HEK293 (cell line): ENCODE measurements around the gene FOXF2.

Experiments used
- CTCF ChIA-PET: fragments of 350-600 bp; formaldehyde crosslinking; extraction: SDS; loops from one replicate; lab custom pipeline; 2021; ENCODE audit warnings: antibody characterized with exemption; lab: Yijun Ruan, JAX
- POLR2A ChIA-PET: fragments of 300-600 bp; formaldehyde crosslinking; extraction: SDS; loops from one replicate; lab custom pipeline; 2020; ENCODE audit warnings: antibody characterized with exemption, inconsistent platforms; lab: Yijun Ruan, JAX
- H3K27ac ChIP-seq: fragments of 200-500 bp; sonication (Bioruptor generic); 2 replicates; pipeline ENCODE4 v1.5.1; 2014; ENCODE audit warnings: low read depth, low read length, control low read depth, inconsistent platforms; ENCODE audit errors: extremely low read depth
- H3K36me3 ChIP-seq, 2 experiments: fragments of 200-500 bp in 1 of 2; sonication (Bioruptor generic) in 1 of 2; 1 replicate in 1 of 2; 2 replicates in 1 of 2; pipeline ENCODE4 v1.5.1; 2014 to 2017; ENCODE audit warnings: inconsistent platforms in 2 of 2, low read length in 2 of 2; ENCODE audit not compliant: control insufficient read depth in 2 of 2, insufficient read depth in 1 of 2
- H3K4me1 ChIP-seq: fragments of 200-500 bp; sonication (Bioruptor generic); 2 replicates; pipeline ENCODE4 v1.5.1; 2014; ENCODE audit warnings: mild to moderate bottlenecking, low read length, inconsistent platforms; ENCODE audit not compliant: control insufficient read depth, insufficient read depth
- H3K4me3 ChIP-seq: 2 replicates; pipeline ENCODE4 v1.5.1; 2011; ENCODE audit warnings: low read depth, mild to moderate bottlenecking, control low read depth, low read length, moderate library complexity
- H3K9me3 ChIP-seq: fragments of 200-500 bp; sonication (Bioruptor generic); 2 replicates; pipeline ENCODE4 v1.5.1; 2014; ENCODE audit warnings: low read depth, low read length, inconsistent platforms; ENCODE audit not compliant: control insufficient read depth, insufficient read depth
- BCL11B ChIP-seq: fragments of 450-650 bp; formaldehyde crosslinking; IDR thresholded peaks from 2 replicates; pipeline ENCODE4 v1.5.1; 2016; ENCODE audit warnings: low read depth, missing biosample characterization, missing genetic modification characterization
- HOXA7 ChIP-seq: sonication (generic); formaldehyde crosslinking; IDR thresholded peaks from 2 replicates; pipeline ENCODE4 v1.8.1; 2022; ENCODE audit warnings: missing genetic modification reagents, borderline replicate concordance
- MZF1 ChIP-seq: fragments of 450-650 bp; formaldehyde crosslinking; IDR thresholded peaks from 2 replicates; pipeline ENCODE4 v1.5.1; 2017; ENCODE audit warnings: missing biosample characterization, missing genetic modification characterization, borderline replicate concordance
- REPIN1 ChIP-seq: fragments of 450-650 bp; formaldehyde crosslinking; IDR thresholded peaks from 2 replicates; pipeline ENCODE4 v1.5.1; 2017; ENCODE audit warnings: missing biosample characterization, missing genetic modification characterization, low read depth
- SCRT1 ChIP-seq: fragments of 450-650 bp; formaldehyde crosslinking; IDR thresholded peaks from 2 replicates; pipeline ENCODE4 v1.5.1; 2016; ENCODE audit warnings: missing biosample characterization, missing genetic modification characterization, borderline replicate concordance
- ZBTB48 ChIP-seq: fragments of 450-650 bp; formaldehyde crosslinking; IDR thresholded peaks from 2 replicates; pipeline ENCODE4 v1.5.1; 2016; ENCODE audit warnings: missing biosample characterization, missing genetic modification characterization
- ZBTB7A ChIP-seq: fragments of 450-650 bp; formaldehyde crosslinking; IDR thresholded peaks from 2 replicates; pipeline ENCODE4 v1.5.1; 2016; ENCODE audit warnings: low read depth, missing biosample characterization, missing genetic modification characterization
- ZFP3 ChIP-seq: fragments of 450-650 bp; formaldehyde crosslinking; IDR thresholded peaks from 2 replicates; pipeline ENCODE4 v1.5.1; 2016; ENCODE audit warnings: low read depth, missing biosample characterization, missing genetic modification characterization
- ZNF274 ChIP-seq, 2 experiments: fragments of 200-500 bp in 1 of 2; fragments of 450-650 bp in 1 of 2; sonication (Bioruptor generic) in 1 of 2; formaldehyde crosslinking in 1 of 2; IDR thresholded peaks; 2 replicates each; pipeline versions ENCODE4 v1.5.1 to v1.6.1; 2014 to 2016; ENCODE audit warnings: borderline replicate concordance in 1 of 2, inconsistent platforms in 1 of 2, low read length in 1 of 2, missing biosample characterization in 1 of 2, missing genetic modification characterization in 1 of 2
- ZNF292 ChIP-seq: fragments of 450-650 bp; formaldehyde crosslinking; IDR thresholded peaks from 2 replicates; pipeline ENCODE4 v1.5.1; 2016; ENCODE audit warnings: low read depth, missing biosample characterization, missing genetic modification characterization, borderline replicate concordance
- ZNF302 ChIP-seq: fragments of 450-650 bp; formaldehyde crosslinking; IDR thresholded peaks from 2 replicates; pipeline ENCODE4 v1.5.1; 2016; ENCODE audit warnings: missing biosample characterization, missing genetic modification characterization, low read depth
- ZNF324 ChIP-seq: fragments of 450-650 bp; formaldehyde crosslinking; IDR thresholded peaks from 2 replicates; pipeline ENCODE4 v1.5.1; 2016; ENCODE audit warnings: missing biosample characterization, missing genetic modification characterization
- ZNF433 ChIP-seq: fragments of 450-650 bp; formaldehyde crosslinking; IDR thresholded peaks from 2 replicates; pipeline ENCODE4 v1.5.1; 2016; ENCODE audit warnings: missing biosample characterization, missing genetic modification characterization, low read depth
- ZNF561 ChIP-seq: fragments of 450-650 bp; IDR thresholded peaks from 2 replicates; pipeline ENCODE4 v1.5.1; 2018; ENCODE audit warnings: missing biosample characterization, missing genetic modification characterization, borderline replicate concordance
- ZNF621 ChIP-seq: fragments of 450-650 bp; formaldehyde crosslinking; IDR thresholded peaks from 2 replicates; pipeline ENCODE4 v1.5.1; 2017; ENCODE audit warnings: missing biosample characterization, missing genetic modification characterization
- ZNF670 ChIP-seq: fragments of 450-650 bp; formaldehyde crosslinking; IDR thresholded peaks from 2 replicates; pipeline ENCODE4 v1.5.1; 2016; ENCODE audit warnings: missing biosample characterization, missing genetic modification characterization, low read depth
- ZNF792 ChIP-seq: fragments of 450-650 bp; formaldehyde crosslinking; IDR thresholded peaks from 2 replicates; pipeline ENCODE4 v1.5.1; 2016; ENCODE audit warnings: missing biosample characterization, missing genetic modification characterization
- ZNF843 ChIP-seq: fragments of 450-650 bp; formaldehyde crosslinking; IDR thresholded peaks from 2 replicates; pipeline ENCODE4 v1.5.1; 2016; ENCODE audit warnings: missing biosample characterization, missing genetic modification characterization
- ZSCAN16 ChIP-seq: fragments of 450-650 bp; formaldehyde crosslinking; IDR thresholded peaks from 2 replicates; pipeline ENCODE4 v1.5.1; 2016; ENCODE audit warnings: missing biosample characterization, missing genetic modification characterization
- TF ChIP-seq, protein P1 (sequence below): fragments of 450-650 bp; formaldehyde crosslinking; IDR thresholded peaks from 2 replicates; pipeline ENCODE4 v1.5.1; 2017; ENCODE audit warnings: missing biosample characterization, missing genetic modification characterization
- TF ChIP-seq, protein P2 (sequence below): fragments of 450-650 bp; formaldehyde crosslinking; IDR thresholded peaks from 2 replicates; pipeline ENCODE4 v1.5.1; 2016; ENCODE audit warnings: missing biosample characterization, missing genetic modification characterization
- TF ChIP-seq, protein P3 (sequence below): fragments of 450-650 bp; formaldehyde crosslinking; conservative IDR thresholded peaks from 2 replicates; pipeline ENCODE4 v1.5.1; 2016; ENCODE audit warnings: low read depth, missing biosample characterization, missing genetic modification characterization
- TF ChIP-seq, protein P4 (sequence below): IDR thresholded peaks from 2 replicates; pipeline ENCODE4 v1.6.1; 2011; ENCODE audit warnings: mild to moderate bottlenecking, low read depth, low read length, borderline replicate concordance
- TF ChIP-seq, protein P5 (sequence below): fragments of 450-650 bp; formaldehyde crosslinking; IDR thresholded peaks from 2 replicates; pipeline ENCODE4 v1.5.1; 2016; ENCODE audit warnings: missing biosample characterization, missing genetic modification characterization

The FOXF2 gene

DNA sequence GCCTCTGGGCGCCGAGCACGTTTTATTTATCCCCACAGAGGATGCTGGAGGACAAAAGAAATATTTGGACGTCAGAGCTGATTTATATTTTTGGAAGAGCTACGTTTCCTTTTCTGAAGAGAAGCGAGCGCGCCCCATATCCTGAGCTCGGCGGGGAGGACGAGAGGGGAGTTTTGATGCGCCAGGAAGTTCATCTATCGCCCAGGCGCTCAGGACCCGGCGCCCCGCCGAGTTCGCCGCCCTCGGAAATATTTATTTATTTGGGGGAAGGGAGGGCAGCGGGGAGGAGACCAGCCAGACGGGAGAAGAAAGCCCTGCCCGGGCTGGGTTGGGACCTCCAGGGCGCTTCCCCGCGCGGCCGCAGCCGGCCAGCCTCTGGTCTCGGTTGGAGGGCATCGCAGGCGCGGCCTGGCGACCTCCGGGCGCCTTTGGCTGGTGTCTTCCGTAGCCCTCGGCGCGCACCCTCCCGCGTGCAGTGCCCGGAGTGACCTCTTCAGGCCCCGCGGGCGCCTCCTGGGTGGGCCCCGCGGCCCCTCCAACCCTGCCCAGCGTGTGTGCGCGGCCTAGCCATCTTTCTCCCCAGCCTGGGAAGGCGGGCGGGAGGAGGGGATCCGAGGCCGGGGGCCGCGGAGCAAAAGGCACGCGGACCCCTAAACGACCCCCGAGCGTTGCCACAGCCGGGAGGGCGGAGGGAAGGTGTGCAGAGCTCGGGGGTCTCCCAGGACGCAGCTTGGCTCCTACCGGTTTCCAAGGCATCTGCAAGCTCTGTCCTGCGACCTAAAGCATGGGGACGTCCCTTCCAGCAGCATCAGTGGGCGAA is 5.4 kb upstream of the FOXF2 start:
- Histone ChIP-seq H3K27ac (no peak overlapping the region), H3K4me3 (no peak overlapping the region), H3K9me3 (no peaks in the 10 kb centered on the region), H3K36me3 (no peaks in the 10 kb centered on the region), H3K4me1 (peaks cover 16% of the 10 kb centered on the region)
- CTCF ChIA-PET, result interaction anchor here (0.6 to 1.6 kb wide), 3 partner anchors 8 to 16 kb away, joined by 3 to 8 read pairs (median 4); no protein-coding TSS in a partner anchor
- TF ChIP-seq ZNF302 (no peak), HOXA7 (CRISPR knock-in tag) (no peak), ZNF843 (no peak), ZNF561 (no peak), ZNF621 (no peak), BCL11B (tag by site-specific recombination) (no peak), ZNF792 (tag by site-specific recombination) (no peak), ZNF292 (no peak)
- POLR2A ChIA-PET, result no interaction called here

DNA sequence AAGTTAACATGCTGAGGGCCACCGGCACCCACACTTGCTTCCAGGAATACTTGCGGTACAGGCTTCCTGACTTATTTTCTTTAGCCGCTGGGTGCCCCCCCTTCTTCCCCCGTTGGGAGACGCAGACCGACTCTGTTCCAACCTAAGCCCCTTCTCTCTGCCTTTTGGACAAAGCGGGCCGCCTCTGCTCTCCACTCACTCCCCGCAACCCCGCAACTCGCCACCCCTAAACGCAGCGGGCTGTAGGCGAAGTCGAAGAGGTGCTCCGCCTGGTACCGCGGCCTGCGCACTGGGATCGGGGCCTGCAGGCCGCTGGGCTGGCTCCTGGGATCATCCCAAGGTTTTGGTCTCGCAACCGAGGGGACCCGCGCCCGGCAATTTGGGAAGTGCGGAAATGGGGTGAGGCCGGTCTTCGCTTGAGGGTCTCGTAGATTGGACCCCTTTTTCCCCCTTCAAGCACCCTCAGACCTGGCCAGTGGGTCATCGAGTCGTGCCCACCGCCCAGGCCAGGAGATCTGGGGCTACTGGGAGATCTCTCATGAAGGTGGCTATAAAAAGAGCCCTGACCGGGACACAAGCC is 4.7 kb upstream of the FOXF2 start:
- Histone ChIP-seq H3K9me3 (no peaks in the 10 kb centered on the region), H3K4me1 (peaks cover 18% of the 10 kb centered on the region), H3K27ac (no peak overlapping the region), H3K36me3 (no peaks in the 10 kb centered on the region), H3K4me3 (no peak overlapping the region)
- POLR2A ChIA-PET, result no interaction called here
- CTCF ChIA-PET, result no interaction called here
- TF ChIP-seq, protein P1, sequence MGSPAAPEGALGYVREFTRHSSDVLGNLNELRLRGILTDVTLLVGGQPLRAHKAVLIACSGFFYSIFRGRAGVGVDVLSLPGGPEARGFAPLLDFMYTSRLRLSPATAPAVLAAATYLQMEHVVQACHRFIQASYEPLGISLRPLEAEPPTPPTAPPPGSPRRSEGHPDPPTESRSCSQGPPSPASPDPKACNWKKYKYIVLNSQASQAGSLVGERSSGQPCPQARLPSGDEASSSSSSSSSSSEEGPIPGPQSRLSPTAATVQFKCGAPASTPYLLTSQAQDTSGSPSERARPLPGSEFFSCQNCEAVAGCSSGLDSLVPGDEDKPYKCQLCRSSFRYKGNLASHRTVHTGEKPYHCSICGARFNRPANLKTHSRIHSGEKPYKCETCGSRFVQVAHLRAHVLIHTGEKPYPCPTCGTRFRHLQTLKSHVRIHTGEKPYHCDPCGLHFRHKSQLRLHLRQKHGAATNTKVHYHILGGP (tag by site-specific recombination), result no peak
- TF ChIP-seq ZNF324 (tag by site-specific recombination) (no peak), ZSCAN16 (no peak), ZNF670 (tag by site-specific recombination) (no peak), ZBTB7A (tag by site-specific recombination) (no peak), ZFP3 (tag by site-specific recombination) (no peak), SCRT1 (no peak), ZBTB48 (tag by site-specific recombination) (no peak), ZNF433 (tag by site-specific recombination) (no peak), ZNF274 (IDR thresholded peaks at IDR 0.05; ENCODE audit: low read length) (no peak), ZNF274 (tag by site-specific recombination; IDR thresholded peaks at IDR 0.05; ENCODE audit: borderline replicate concordance) (no peak), MZF1 (no peak), REPIN1 (tag by site-specific recombination) (no peak)
- TF ChIP-seq, protein P2, sequence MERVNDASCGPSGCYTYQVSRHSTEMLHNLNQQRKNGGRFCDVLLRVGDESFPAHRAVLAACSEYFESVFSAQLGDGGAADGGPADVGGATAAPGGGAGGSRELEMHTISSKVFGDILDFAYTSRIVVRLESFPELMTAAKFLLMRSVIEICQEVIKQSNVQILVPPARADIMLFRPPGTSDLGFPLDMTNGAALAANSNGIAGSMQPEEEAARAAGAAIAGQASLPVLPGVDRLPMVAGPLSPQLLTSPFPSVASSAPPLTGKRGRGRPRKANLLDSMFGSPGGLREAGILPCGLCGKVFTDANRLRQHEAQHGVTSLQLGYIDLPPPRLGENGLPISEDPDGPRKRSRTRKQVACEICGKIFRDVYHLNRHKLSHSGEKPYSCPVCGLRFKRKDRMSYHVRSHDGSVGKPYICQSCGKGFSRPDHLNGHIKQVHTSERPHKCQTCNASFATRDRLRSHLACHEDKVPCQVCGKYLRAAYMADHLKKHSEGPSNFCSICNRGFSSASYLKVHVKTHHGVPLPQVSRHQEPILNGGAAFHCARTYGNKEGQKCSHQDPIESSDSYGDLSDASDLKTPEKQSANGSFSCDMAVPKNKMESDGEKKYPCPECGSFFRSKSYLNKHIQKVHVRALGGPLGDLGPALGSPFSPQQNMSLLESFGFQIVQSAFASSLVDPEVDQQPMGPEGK (tag by site-specific recombination), result no peak
- TF ChIP-seq, protein P3, sequence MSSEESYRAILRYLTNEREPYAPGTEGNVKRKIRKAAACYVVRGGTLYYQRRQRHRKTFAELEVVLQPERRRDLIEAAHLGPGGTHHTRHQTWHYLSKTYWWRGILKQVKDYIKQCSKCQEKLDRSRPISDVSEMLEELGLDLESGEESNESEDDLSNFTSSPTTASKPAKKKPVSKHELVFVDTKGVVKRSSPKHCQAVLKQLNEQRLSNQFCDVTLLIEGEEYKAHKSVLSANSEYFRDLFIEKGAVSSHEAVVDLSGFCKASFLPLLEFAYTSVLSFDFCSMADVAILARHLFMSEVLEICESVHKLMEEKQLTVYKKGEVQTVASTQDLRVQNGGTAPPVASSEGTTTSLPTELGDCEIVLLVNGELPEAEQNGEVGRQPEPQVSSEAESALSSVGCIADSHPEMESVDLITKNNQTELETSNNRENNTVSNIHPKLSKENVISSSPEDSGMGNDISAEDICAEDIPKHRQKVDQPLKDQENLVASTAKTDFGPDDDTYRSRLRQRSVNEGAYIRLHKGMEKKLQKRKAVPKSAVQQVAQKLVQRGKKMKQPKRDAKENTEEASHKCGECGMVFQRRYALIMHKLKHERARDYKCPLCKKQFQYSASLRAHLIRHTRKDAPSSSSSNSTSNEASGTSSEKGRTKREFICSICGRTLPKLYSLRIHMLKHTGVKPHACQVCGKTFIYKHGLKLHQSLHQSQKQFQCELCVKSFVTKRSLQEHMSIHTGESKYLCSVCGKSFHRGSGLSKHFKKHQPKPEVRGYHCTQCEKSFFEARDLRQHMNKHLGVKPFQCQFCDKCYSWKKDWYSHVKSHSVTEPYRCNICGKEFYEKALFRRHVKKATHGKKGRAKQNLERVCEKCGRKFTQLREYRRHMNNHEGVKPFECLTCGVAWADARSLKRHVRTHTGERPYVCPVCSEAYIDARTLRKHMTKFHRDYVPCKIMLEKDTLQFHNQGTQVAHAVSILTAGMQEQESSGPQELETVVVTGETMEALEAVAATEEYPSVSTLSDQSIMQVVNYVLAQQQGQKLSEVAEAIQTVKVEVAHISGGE, result no peak
- TF ChIP-seq, protein P4, sequence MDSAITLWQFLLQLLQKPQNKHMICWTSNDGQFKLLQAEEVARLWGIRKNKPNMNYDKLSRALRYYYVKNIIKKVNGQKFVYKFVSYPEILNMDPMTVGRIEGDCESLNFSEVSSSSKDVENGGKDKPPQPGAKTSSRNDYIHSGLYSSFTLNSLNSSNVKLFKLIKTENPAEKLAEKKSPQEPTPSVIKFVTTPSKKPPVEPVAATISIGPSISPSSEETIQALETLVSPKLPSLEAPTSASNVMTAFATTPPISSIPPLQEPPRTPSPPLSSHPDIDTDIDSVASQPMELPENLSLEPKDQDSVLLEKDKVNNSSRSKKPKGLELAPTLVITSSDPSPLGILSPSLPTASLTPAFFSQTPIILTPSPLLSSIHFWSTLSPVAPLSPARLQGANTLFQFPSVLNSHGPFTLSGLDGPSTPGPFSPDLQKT, result no peak
- TF ChIP-seq, protein P5, sequence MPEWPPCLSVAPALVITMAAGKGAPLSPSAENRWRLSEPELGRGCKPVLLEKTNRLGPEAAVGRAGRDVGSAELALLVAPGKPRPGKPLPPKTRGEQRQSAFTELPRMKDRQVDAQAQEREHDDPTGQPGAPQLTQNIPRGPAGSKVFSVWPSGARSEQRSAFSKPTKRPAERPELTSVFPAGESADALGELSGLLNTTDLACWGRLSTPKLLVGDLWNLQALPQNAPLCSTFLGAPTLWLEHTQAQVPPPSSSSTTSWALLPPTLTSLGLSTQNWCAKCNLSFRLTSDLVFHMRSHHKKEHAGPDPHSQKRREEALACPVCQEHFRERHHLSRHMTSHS (tag by site-specific recombination), result no peak
